ENCODE measurements around the gene MGARP.

Gene MGARP

DNA sequence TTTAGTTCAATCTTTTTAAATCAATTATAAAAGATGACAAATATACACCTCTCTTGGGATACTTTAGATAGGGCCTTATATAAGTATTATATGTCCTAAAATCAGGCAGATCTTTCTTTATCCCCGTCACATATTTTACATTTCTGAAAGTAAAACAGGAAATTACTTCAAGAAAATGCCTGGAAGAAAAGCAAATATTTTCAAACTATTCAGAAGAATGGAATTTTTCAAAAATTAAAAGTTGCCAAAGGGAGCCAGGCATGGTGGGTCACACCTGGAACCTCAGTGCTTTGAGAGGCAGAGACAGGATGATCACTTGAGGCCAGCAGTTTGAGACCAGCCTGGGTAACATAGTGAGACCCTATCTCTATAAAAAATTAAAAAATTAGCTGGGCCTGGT is 34.4 kb downstream of the MGARP start:
- no peak for DNase-seq (ENCODE audit: low read depth in 2 of 2, low spot score in 1 of 2)

- DNase-seq (ENCODE audit: low read depth in 2 of 2, low spot score in 1 of 2): no peak
Measured at GRCh38 chr4:139243448-139244365, 36.3 kb downstream of the MGARP start.

DNA sequence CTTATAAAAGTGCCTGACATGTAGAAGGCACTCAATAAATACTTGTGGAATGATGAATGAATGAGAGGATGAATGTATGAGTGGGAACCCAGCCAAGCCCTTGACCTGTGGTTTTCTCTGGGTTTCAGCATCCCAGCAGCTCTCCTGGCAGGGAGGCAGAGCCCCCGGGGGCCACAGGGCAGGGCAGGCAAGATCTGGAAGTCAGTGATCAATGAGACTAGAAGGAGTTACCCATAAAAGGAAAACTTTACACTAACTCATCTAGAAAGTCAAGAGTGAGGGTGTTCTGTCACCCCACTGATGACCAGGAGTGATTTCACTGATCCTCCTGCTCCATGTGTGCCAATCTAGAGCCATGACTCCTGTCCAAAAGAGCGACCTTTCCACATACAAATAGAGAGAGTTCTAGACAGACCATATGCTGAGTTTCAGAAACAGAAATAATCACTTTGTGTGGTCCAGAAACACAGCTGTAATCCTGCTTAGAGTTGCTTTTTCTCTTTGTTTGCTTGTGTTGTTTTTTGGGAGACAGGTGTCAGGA is 37.4 kb downstream of the MGARP start:
- no peak for DNase-seq (ENCODE audit: low read depth in 2 of 2, low spot score in 1 of 2)

DNA sequence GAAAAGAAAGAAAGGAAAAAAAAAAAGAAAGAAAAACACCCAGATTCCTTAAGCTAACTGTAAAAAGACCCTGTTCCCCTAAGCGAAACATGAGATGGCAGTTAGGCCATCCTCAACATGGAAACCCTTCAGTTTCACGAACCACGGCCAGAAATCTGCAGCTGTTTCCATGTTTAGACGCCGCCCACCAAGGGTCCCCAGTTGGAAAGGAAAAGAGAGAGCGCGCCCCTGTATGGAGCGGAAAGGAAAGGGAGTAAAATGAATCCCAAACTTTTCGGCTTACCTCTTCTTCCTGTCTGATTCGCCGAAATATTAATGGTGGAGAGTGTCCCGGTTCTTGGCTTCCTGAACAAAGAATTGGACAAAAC is 38.3 kb downstream of the MGARP start:
- no peak for DNase-seq (ENCODE audit: low read depth in 2 of 2, low spot score in 1 of 2)

DNA sequence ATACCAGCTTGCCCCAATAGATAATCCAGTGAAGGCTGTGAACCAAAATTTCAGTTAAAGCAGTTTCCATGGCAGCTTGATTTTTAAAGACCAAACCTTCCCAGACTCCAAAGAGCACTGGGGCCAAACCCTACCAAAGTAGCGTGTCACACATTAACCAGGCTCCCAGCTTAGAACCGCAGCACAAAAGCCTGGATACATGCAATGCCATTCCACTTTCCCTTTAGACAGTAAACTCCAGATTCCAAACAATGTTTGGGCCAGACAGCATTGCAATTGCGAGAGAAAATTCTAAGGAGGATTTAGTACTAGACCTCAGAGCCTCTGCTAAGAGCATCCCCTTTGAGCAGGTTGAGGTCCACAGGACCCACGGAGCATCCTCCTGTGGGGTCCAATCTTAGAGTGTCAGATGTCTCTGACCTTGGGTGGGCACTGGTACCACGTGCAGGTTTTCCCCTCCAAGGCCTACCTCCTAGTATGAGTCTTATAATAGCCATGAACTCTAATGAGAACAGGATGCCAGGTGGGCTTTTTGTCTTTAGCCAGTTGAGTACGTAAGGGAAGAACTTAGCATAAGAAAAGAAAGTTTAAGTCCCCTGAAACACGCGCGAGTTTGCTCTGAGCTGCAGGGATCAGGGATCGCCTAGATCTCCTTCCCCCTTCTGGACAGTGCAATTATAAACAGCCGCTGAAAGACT is 38.8 kb downstream of the MGARP start:
- DNase-seq (ENCODE audit: low read depth in 2 of 2, low spot score in 1 of 2): no peak

DNA sequence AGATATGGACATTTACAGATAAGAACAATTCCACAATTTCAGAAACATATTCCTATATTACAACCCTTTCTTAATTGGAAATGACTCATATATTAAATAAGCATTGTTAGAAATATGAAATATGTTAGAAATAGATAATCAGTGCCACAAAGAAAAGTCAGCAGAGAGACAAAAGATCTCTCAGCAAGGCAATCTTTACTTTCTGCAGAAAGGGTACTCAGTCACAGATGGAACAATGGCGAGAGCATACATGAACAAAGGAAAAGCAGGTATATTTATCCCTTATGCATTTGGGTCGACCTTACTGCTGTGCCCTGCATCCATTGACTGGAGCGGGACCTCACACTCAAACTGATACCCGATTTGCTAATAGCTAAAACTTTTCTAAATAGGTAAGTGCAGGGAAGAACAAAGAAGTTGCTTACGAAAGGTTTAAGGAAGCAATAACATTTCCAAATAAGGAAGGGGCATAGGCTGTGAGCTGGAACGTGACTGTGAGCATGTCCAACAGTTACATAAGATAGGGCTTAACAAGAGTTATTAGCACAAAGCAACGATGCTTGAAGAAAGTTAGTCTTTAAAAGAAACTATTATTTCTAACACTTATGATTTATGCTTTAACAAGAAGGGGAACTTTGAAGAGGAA is 40.8 kb downstream of the MGARP start:
- DNase-seq (ENCODE audit: low read depth in 2 of 2, low spot score in 1 of 2): no peak

DNA sequence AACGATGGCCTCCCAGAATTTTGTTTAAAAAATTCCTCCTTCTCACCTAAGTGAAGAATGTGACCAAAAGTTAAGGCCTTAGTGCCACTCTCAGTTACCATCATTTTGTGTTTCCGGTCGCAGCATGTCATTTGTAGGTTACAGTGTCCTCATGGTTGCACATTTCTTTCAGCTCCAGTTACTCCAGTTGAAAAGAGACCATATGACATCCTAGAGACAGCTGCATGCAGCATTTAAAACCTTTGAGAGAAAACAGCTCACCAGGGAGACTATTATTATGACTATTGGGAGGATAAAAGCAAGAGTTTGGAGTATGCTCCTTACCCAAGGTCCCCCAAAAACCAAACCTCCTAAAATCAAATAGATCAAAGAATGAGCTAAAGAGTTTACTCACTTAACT is 45.8 kb downstream of the MGARP start:
- DNase-seq (ENCODE audit: low read depth in 2 of 2, low spot score in 1 of 2): no peak

DNA sequence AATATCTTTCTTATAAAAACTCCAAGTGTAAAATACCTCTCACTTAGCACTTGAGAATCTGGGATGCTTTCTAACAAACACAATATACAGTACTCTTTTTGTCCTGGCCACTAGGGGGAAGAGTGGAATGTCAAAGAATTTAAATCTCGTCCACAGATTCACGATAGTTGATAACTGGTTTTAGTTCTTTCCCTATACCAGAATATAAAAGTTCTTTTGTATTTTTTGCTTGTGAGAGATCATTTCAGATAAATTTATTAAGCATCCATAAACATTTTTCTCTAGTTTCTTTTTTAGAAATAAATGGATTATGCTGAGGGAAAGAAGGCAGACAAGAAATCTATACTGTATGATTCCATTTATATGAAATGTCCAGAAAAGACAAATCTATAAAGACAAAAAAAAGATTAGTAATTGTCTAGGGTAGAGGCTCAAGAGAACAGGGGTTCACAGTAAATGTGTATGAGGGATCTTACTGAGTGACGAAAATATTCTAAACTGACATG is 50.4 kb downstream of the MGARP start:
- DNase-seq (ENCODE audit: low read depth in 2 of 2, low spot score in 1 of 2): no peak

- DNase-seq (ENCODE audit: low read depth in 2 of 2, low spot score in 1 of 2): no peak
Measured at GRCh38 chr4:139227729-139228404, 52.2 kb downstream of the MGARP start.

GRCh38 chr4:139223682-139224317 is 56.2 kb downstream of the MGARP start:
- DNase-seq (ENCODE audit: low read depth in 2 of 2, low spot score in 1 of 2): no peak

GRCh38 chr4:139222215-139222614 is 57.8 kb downstream of the MGARP start:
- no peak for DNase-seq (ENCODE audit: low read depth in 2 of 2, low spot score in 1 of 2)

DNA sequence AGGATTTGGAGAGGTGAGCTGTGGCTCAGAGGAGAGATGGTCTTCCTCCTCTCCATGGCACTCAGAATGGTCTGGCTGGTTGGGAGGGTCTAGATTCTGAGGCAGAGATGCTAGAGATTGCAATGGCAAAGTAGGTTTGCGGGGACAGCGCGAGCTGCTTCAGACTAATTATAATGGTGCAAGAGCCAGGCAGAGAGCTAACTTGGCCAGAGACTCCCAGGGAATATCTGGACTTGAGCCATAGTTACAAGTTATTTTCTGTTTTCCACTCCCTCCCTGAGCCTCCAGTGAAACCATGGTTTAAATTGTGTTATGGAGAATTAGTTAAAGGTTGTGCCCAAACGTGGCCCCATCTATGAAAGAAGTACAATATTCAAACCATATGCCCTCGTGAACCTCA is 58.3 kb downstream of the MGARP start:
- DNase-seq (ENCODE audit: low read depth in 2 of 2, low spot score in 1 of 2): no peak

GRCh38 chr4:139219450-139220055 is 60.5 kb downstream of the MGARP start:
- DNase-seq (ENCODE audit: low read depth in 2 of 2, low spot score in 1 of 2): no peak

Data from stimulated activated CD8-positive, alpha-beta memory T cell treated with anti-CD3 and anti-CD28 coated beads, Interleukin-4, amount 100 ng/mL, for 1 hour (primary cell).